Stimulated activated CD8-positive, alpha-beta memory T cell treated with anti-CD3 and anti-CD28 coated beads, Interleukin-2, amount 100 ng/mL, for 48 hours (primary cell): ENCODE measurements around the gene SNX11.

Source experiments
- DNase-seq, 2 donors: peaks; one replicate each; pipeline ENCODE4 v3.0.0-alpha.2; 2020; ENCODE audit warnings: low read depth in 2 of 2

SNX11 gene

GRCh38 chr17:48095611-48096010 is 12.0 kb upstream of the SNX11 start:
- DNase-seq = no peak

DNA sequence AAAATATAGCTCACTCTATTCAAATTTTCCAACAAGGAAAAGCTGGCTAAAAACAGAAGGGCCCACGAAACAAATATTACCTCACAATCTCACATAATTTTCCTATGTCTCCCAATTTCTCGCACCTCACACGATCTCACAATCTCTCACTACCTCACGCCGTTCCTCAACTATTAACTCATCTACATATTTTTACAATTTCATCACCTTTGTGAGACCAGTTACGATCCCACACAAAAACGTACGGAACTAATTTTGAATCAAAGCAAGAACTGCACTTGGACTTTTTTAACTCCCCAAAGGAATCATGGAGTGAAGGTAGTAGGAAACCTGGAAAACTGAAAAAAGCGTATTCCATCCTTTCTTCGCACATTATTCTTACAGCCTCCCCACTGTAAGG is 7.4 kb upstream of the SNX11 start:
- DNase-seq = no peak

- no peak for DNase-seq
Observed at GRCh38 chr17:48100591-48101011, 7.0 kb upstream of the SNX11 start.

DNA sequence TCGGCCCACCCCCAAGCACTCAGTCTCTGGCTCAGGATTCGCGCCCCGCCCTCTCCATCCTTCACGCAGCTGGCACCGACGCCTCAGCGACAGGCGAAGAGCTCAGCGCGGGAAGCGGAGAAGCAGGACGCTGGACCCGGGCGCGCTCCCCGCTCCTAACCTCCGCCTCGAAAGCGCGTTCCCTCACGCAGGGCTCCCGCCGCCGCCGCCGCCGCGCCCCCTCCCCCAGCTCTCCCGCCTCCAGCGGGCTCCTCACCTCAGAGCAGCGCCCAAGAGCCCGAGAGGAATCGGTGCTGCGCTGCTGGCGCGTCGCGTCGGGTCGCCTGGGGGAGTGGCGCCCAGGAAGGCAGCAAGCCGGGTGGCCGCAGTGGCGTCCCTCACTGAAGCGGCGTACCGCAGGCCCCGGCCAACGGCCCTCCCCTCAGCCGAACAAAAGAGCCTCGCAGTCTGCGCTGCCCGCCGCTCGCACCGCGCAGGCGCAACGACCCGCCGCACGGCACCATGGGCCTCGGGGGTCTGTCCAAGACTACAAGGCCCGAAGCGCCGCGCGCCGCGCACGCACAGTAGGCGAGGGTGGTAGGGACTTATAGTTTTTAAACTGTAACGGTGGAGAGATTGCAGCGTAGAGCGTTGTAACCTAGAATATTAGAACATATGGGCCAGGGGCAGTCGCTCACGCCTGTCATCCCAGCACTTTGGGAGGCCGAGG is 6.4 kb upstream of the SNX11 start, which contains the start of gene CBX1:
Gene CBX1 (minus strand): TSS at position 467 of the 709 bp plus-strand sequence. CDS start 24,474 bp downstream, outside the sequence.
- peak; percentile 92 to 94 for DNase-seq

GRCh38 chr17:48102043-48102750 is 5.4 kb upstream of the SNX11 start:
- no peak for DNase-seq

DNA sequence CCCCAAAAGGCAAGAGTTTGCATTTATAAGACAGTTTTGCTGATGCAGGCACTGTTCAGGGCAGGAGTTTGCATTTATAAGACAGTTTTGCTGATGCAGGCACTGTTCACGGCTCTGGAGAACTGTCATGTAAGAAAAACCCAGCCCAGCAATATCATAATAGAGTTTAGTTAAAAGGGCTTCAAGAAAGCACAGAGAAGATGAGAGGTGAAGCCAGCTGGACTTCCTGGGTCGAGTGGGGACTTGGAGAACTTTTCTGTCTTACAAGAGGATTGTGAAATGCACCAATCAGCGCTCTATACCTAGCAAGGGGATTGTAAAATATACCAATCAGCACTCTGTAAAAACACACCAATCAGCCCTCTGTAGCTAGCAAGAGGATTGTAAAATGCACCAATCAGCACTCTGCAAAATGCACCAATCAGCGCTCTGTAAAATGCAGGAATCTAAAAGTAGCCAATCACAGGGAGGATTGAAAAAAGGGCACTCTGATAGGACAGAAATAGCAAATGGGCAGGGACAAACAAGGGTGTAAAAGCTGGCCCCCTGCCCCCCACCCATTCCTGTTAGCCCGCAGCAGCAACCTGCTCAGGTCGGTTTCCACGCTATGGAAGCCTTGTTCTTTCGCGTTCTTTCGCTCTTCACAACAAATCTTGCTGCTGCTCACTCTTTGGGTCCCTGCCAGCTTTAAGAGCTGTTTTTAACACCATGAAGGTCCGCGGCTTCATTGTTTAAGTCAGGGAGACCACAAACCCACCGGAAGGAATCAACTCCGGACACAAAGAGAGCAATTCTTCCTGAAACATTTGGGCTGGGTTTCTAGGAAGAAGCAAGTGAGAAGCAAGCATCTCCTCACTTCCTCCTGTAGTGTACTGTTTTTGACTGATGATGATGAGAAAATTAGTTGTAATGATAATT is 4.5 kb upstream of the SNX11 start:
- DNase-seq = no peak

DNA sequence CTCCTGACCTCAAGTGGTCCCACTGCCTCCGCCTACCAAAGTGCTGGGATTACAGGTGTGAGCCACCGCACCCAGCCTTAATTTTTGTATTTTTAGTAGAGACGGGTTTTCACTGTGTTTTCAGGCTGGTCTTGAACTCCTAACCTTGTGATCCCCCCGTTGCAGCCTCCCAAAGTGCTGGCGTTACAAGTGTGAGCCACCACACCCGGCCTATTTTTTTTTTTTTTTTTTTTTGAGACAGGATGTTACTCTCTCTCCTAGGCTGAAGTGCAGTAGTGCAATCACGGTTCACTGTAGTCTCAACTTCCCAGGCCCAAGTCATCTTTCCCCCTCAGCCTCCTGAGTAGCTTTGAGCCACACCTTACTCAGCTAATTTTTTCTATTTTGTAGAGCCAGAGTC is 3.1 kb upstream of the SNX11 start:
- no peak for DNase-seq

- no peak for DNase-seq
Observed at GRCh38 chr17:48106802-48107136, 797 bp upstream of the SNX11 start.

- no peak for DNase-seq
Observed at GRCh38 chr17:48110761-48111160, 3.2 kb downstream of the SNX11 start.

- no peak for DNase-seq
Observed at GRCh38 chr17:48111937-48112241, 4.3 kb downstream of the SNX11 start.

DNA sequence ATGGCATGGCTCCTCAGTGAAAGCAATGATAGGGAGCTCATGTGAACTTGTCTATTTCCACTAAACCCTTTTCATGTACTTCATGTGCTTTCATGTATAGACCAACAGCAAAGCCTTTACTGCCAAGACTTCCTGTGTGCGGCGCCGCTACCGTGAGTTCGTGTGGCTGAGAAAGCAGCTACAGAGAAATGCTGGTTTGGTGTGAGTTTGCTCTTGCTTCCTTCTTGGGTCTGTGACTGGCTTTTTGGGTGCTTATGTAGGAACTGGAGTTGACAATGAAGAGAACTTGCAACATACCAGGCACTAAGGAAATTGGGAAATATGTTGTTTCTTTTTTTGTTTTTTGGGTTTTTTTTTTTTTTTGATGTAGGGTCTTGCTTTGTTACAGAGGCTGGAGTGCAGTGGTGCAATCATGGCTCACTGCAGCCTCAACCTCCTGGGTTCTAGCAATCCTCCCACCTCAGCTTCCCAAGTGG is 5.7 kb downstream of the SNX11 start:
- no peak for DNase-seq

DNA sequence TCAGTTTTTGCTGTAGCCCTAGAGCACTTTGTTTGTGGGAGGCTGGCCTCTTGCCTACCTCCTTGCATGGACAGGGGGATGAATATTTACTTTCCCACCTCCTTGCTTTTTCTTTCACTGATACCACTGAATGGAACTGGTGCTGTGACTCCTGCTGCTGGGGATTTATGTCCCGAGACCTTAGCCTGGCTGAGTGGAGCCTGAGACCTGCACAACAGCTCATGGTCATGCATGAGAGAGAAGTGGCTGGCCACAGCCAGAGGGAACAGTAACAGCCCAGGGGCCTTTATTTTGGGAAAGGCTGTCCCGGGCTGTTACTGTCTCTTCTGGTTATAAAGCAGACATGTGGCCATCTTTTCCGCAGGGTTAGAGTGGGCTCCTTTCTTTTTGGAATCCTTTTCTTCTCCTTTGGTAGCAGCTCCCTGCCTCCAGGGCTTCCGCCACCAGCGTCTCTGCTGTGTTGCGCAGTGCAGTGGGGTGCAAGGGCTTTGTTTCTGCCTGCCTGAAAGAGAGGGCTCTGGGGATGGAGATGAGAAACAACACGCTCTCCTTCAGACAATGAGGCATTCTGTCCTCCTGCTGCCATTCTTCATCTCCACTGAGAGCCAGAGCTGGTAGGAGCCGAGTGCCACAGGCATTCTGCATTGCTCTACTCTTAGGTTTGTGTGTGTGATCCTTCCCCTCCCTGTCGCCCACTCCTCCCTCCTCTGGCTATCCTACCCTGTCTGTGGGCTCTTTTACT is 14.5 kb downstream of the SNX11 start:
- no peak for DNase-seq

DNA sequence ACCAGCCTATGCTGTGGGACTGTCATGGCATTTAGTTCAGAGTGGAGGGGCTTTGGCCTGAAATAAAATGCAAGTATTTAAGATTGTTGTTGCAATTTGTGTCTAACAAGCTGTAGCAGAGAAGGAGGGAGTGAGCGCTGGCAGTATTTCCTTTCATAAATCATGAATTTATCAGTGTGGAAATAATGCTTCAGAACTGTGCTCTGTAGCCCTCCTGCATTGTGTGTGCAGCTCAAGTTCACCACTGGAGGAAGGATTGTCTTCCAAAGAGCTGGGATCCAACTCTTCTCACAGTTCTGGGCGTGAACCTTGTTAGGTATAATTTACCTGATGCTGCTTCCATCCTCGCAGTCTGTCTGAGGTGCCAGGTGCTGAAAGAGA is 15.1 kb downstream of the SNX11 start:
- DNase-seq = no peak

DNA sequence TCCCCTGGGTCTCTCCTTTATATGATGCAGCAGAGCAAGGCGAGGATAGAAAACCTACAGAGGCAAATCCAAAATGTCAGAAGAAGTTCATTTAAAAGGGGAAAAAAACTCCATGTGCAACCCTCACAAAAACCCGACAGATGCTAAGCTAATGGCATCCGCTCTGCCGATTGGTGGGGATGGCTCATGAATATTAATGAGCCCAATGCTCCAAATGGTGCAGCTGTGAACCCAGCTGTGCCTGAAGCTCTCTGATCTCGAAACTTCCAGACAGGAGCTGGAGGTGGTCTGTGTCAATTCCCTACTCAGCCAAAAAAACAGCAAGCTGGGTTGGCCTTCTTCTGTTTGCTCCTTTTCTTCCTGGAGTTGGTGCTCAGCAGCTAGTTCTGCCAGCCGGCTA is 15.5 kb downstream of the SNX11 start:
- DNase-seq = no peak

- DNase-seq = no peak
Observed at GRCh38 chr17:48123776-48124388, 16.3 kb downstream of the SNX11 start.

DNA sequence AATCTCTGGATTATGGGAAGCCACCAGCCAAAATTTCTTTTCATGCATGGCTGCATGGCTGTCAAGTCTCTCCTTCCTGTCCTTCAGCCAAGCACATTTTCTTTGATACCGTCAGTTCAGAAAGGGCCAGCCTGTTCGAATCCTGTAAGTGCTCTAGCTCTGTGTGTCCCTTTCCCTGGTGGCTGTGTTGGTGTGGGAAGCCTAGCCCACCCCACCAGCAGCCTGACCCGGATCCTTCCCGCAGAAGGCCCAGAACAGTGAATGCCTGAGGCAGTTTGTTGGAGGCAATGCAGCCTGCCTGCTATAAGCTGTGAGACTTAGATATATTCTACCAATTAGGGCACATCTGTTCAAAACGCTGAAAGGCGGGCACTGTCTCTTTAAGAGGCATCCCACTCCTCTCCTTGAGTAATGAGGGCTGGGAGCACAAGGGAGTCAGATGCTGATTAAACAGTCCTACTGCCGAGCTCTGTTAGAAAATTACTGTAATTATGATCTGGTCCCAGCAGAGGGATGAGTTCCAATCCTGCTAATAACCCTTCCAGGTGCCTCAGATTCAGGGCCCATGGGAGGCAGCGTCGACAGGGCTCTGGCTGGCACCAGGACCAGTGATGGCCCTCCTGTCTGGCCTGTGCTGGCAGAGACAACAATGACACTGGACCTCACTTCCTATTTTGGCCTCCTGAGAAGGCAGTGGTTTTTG is 18.4 kb downstream of the SNX11 start:
- DNase-seq = no peak

DNA sequence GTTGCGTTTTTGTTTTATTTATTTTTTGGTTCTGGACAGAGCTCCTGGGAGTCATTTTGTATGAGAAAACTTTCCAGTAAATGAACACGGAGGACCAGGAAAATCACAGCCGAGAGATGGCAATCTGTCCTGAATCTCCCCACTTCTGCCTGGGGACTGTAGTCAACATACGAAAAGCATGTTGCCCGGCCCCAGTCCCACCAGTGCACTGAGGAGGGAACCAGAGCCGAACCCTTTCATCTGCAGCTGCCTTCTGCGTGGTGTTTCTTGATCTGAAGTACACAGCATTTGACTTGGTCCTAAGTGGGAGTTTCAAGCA is 18.9 kb downstream of the SNX11 start:
- no peak for DNase-seq

DNA sequence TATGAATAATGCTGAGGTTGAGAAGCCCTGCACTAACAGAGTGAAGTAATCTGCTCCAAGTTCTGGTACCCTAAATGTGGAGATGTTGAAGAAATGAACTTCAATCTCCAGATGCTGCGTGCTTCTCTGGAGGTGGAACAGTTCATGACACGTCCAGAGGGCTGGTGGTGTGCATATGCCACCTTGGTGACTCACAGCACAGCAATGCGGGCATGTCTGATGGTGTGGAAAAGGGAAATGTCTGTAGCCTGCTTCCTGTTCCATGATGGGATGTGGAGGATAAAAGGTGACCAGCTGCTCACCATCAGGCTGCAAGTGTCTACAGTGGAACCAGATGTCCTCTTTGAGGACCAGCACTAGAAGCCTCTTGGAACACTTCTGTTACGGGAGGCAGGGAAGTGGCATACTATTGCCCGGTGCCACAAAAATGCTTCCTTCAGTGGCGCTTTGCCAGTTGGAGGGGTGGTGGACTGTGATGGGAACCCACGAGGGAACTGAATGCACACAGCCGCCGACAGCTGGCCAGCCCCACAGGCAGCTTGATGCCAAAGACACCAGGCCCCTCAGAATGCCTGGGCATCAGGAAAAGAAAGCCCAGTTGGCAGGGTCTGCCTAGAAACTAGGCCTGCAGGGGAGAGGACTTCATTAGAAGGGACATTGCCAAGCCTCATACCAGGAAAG is 19.9 kb downstream of the SNX11 start:
- no peak for DNase-seq

DNA sequence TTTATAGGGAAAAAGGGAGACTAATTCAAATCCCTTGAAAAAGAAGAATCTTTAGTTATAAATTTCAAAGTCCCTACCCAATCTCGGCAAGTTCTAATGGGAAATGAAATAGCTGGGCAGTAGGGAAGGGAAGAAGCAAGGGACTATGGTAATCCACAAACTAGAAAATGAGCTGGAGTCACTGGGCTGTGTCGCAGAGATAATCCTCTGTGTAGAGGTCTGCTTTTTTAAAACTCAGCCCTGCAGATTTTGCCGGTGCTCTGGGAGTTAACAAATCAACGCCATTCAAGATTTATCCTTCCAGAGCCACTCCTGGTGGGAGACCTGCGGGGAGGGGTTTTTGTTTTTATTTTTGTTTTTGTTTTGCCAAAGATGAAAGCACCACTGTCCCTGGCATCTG is 20.8 kb downstream of the SNX11 start:
- DNase-seq = no peak

GRCh38 chr17:48129981-48130380 is 22.4 kb downstream of the SNX11 start:
- no peak for DNase-seq
